Colonic mucosa (tissue), 4 donors: Measurements from ENCODE around the gene MEIOB. TPM values are rescaled to one million over a fixed set of nuclear protein-coding genes. Genes with fewer than 3 reads are reported as not detected.

Source experiments
- DNase-seq: peaks from one replicate; pipeline ENCODE4 v3.0.0-alpha.2; 2020
- H3K27ac ChIP-seq: fragments of 200-600 bp; one replicate; pipeline ENCODE4 v1.8.0; 2021
- H3K27me3 ChIP-seq: fragments of 200-600 bp; one replicate; pipeline ENCODE4 v1.8.0; 2021
- H3K36me3 ChIP-seq: fragments of 200-600 bp; one replicate; pipeline ENCODE4 v1.8.0; 2021
- H3K4me1 ChIP-seq: fragments of 200-600 bp; one replicate; pipeline ENCODE4 v1.8.0; 2021; ENCODE audit warnings: mild to moderate bottlenecking
- H3K4me3 ChIP-seq: fragments of 200-600 bp; one replicate; pipeline ENCODE4 v1.8.0; 2021
- H3K9ac ChIP-seq, 2 donors: one replicate each; pipeline ENCODE4 v1.7.0; 2013; ENCODE audit warnings: control low read depth in 2 of 2, low read depth in 2 of 2, low read length in 2 of 2
- H3K9me3 ChIP-seq: fragments of 200-600 bp; one replicate; pipeline ENCODE4 v1.8.0; 2021
- intact Hi-C: fragments of 100-400 bp; cut with DNase I; formaldehyde crosslinking; loops from one replicate; pipeline ENCODE4 v1.14.1; 2022
- total RNA-seq, 2 donors: library from RNA; stranded (reverse); fragmentation: NEBNext Ultra II Directional in 1 of 2; extraction: Animal tissue kit (Norgen Biotek cat#: 25700) in 1 of 2; gene quantifications; one replicate each; pipeline ENCODE4 v1.2.1, GENCODE V29; 2021
- TF ChIP-seq, protein P1 (sequence below): fragments of 200-600 bp; IDR thresholded peaks from one replicate; pipeline ENCODE4 v1.8.0; 2022; ENCODE audit warnings: antibody characterized with exemption, mild to moderate bottlenecking
- donor health status: healthy.
- donor health status: DM: no; HTN: no; CAD: no.
- donor health status: DM: no; HTN: no; CAD: no.

Gene MEIOB
- total RNA-seq, 2 donors from 2014 or later = 0.27 TPM; not detected in 1

DNA sequence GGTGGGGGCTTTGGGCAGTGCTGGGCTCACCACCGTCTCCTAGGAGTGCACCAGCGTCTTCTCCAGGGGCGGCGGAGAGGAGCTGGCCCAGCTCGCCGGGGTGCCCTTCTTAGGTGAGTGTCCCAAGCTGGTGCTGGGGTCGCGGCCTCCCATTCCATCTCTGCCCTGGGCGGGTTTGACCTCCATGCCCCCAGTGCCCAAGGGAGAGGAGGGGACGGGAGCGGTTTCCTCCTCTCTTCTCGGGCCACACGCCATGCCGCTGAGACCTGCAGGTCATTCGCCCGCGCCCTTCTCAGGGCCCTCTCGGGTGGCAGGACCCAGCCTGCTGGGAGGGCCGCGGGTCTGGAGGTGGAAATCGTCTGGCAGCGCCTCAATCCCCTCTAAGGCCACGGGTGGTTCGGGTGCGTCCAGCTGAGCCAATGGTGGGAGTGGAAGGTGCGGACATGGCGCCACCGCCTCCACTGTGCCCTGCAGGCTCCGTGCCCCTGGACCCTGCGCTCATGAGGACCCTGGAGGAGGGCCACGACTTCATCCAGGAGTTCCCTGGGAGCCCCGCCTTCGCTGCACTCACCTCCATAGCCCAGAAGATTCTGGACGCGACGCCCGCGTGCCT is 83.8 kb downstream of the MEIOB start:
- Histone ChIP-seq H3K27me3 (no peaks in the 10 kb centered on the region), H3K9me3 (no peaks in the 10 kb centered on the region), H3K9ac (no peak overlapping the region), H3K36me3 (no peaks in the 10 kb centered on the region), H3K4me3 (no peak overlapping the region), H3K4me1 (no peaks in the 10 kb centered on the region), H3K27ac (no peak overlapping the region)
- intact Hi-C loops = no loop called here
- no peak for DNase-seq
- TF ChIP-seq, protein P1, sequence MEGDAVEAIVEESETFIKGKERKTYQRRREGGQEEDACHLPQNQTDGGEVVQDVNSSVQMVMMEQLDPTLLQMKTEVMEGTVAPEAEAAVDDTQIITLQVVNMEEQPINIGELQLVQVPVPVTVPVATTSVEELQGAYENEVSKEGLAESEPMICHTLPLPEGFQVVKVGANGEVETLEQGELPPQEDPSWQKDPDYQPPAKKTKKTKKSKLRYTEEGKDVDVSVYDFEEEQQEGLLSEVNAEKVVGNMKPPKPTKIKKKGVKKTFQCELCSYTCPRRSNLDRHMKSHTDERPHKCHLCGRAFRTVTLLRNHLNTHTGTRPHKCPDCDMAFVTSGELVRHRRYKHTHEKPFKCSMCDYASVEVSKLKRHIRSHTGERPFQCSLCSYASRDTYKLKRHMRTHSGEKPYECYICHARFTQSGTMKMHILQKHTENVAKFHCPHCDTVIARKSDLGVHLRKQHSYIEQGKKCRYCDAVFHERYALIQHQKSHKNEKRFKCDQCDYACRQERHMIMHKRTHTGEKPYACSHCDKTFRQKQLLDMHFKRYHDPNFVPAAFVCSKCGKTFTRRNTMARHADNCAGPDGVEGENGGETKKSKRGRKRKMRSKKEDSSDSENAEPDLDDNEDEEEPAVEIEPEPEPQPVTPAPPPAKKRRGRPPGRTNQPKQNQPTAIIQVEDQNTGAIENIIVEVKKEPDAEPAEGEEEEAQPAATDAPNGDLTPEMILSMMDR = no peak

DNA sequence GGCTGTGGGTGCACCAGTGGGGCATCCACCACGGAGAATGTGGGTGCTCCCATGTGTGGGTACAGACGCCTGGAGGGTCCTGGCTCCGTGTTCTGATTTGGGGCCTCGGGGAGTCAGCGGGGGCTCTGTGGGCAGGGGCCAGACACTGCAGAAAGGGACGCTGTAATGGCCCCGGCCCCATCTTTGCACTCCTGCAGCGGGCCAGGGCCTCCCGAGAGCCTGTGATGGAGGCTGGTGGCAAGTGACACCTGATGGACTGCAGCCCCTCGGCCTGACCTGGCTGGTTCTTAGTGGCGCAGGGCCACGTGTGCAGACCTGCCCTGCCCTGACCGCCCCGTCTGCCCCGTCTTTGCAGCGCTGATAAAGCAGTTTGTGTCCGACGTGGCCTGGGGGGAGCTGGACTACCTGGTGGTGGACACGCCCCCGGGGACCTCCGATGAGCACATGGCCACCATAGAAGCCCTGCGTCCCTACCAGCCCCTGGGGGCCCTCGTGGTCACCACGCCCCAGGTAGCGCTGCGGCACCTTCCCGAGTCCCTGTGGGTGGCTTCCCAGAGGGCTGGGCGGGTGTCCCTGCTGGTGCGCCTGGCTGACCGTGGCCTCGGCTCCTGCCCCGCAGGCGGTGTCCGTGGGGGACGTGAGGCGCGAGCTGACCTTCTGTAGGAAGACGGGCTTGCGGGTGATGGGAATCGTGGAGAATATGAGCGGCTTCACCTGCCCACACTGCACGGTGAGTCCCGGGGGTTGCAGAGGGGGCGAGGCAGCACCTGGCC is 84.5 kb downstream of the MEIOB start:
- intact Hi-C loops = no loop called here
- no peaks in the 10 kb centered on the region for H3K4me1 ChIP-seq
- DNase-seq = peak; percentile 16
- TF ChIP-seq, protein P1 = no peak
- no peak overlapping the region for H3K4me3 ChIP-seq
- no peak overlapping the region for H3K27ac ChIP-seq
- no peaks in the 10 kb centered on the region for H3K9me3 ChIP-seq
- no peak overlapping the region for H3K9ac ChIP-seq
- no peaks in the 10 kb centered on the region for H3K36me3 ChIP-seq
- no peaks in the 10 kb centered on the region for H3K27me3 ChIP-seq

DNA sequence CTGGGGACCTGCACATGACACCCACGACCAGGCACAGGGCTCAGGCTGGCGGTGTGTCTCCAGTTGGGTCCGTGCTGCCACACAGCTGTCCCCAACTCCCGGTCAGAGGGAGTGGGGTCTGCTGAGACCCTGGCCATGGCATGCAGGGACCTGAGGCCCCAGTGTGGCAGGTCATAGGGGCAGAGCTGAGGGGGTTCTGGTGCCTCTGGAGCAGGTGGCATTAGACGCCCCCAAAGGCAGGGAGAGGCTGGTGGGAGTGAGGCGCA is 85.0 kb downstream of the MEIOB start:
- Histone ChIP-seq H3K9ac (no peak overlapping the region), H3K36me3 (no peaks in the 10 kb centered on the region), H3K4me3 (no peak overlapping the region), H3K9me3 (no peaks in the 10 kb centered on the region), H3K27ac (no peak overlapping the region), H3K4me1 (no peaks in the 10 kb centered on the region), H3K27me3 (no peaks in the 10 kb centered on the region)
- no peak for DNase-seq
- TF ChIP-seq, protein P1 = no peak
- intact Hi-C loops = no loop called here

DNA sequence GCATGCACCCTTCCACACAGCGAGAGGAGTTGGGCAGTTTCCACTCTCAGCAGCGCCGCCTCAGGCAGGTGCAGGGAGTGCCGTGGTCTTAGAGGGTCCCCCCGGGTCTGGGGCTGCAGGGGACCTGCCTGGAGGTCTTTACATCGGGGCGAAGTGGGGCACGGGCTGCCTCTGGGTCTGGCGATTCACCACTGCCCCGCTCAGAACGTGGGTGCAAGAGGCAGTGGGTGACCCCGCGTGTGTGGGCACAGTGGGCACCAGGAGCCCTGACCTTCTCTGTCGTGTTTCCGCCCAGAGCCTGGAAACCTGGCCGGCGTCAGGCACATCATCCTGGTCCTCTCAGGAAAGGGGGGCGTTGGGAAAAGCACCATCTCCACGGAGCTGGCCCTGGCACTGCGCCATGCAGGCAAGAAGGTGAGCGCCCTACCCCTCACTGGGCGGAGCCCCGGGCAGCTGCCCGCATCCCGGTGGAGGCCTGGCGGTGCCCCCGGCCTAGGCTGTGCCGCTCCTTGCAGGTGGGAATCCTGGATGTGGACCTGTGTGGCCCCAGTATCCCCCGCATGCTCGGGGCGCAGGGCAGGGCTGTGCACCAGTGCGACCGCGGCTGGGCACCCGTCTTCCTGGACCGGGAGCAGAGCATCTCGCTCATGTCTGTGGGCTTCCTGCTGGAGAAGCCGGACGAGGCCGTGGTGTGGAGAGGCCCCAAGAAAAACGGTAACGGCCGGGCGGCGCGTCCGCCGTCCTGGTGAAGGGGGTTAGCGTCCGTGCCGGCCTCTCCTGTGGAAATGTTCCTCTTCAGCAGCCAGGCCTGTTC is 85.5 kb downstream of the MEIOB start:
- Histone ChIP-seq H3K27me3 (no peaks in the 10 kb centered on the region), H3K9ac (no peak overlapping the region), H3K4me1 (peaks cover 2% of the 10 kb centered on the region), H3K36me3 (no peaks in the 10 kb centered on the region), H3K9me3 (no peaks in the 10 kb centered on the region), H3K4me3 (no peak overlapping the region), H3K27ac (no peak overlapping the region)
- intact Hi-C loops = no loop called here
- peak; percentile 16 for DNase-seq
- TF ChIP-seq, protein P1 = no peak

DNA sequence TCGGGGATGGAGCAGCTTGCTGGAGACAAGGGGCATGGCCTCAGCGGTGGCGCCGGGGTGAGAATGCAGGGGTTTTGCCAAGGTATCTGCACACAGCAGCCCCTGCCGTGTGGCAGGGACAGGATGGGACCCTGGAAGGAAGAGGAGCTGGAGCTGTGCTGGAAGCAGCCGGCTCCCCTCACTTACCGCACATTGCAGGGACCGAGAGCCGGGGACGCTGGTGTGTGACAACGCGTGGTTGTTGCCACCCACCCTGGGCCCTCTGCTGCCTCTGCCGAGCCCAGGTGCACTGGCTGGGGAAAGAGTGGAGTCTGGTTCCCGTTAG is 86.2 kb downstream of the MEIOB start:
- Histone ChIP-seq H3K27me3 (no peaks in the 10 kb centered on the region), H3K9ac (no peak overlapping the region), H3K4me3 (no peak overlapping the region), H3K36me3 (no peaks in the 10 kb centered on the region), H3K27ac (no peak overlapping the region), H3K4me1 (peaks cover 8% of the 10 kb centered on the region), H3K9me3 (no peaks in the 10 kb centered on the region)
- intact Hi-C loops = no loop called here
- no peak for DNase-seq
- TF ChIP-seq, protein P1 = no peak
